CD4-positive, CD25-positive, alpha-beta regulatory T cell (primary cell): Measurements from ENCODE around the gene CPZ. TPM values are rescaled to one million over a fixed set of nuclear protein-coding genes. Genes with fewer than 3 reads are reported as not detected.

Experiments
- ATAC-seq, 2 donors: fragments of 150-1000 bp; cut with Tn5 transposase; one replicate each; pipeline ENCODE4 v1.10.0; 2021; ENCODE audit warnings: low read depth in 2 of 2, moderate number of reproducible peaks in 2 of 2, moderate library complexity in 1 of 2
- DNase-seq, 3 donors: peaks; one replicate each; pipeline versions ENCODE4 v3.0.0 to v3.0.0-alpha.2; 2012 to 2022; ENCODE audit warnings: mixed read lengths in 1 of 3
- H3K27ac ChIP-seq: one replicate; pipeline ENCODE4 v1.7.0; 2013; ENCODE audit warnings: mild to moderate bottlenecking, low read length; ENCODE audit not compliant: insufficient read depth, poor library complexity, severe bottlenecking
- H3K27me3 ChIP-seq: one replicate; pipeline ENCODE4 v1.7.0; 2013; ENCODE audit warnings: low read length; ENCODE audit not compliant: control insufficient read depth, insufficient read depth
- H3K36me3 ChIP-seq: one replicate; pipeline ENCODE4 v1.7.0; 2013; ENCODE audit warnings: mild to moderate bottlenecking, low read length, moderate library complexity; ENCODE audit not compliant: control insufficient read depth, insufficient read depth
- H3K4me1 ChIP-seq: 2 replicates; pipeline ENCODE4 v1.7.0; 2013; ENCODE audit warnings: mild to moderate bottlenecking, low read length; ENCODE audit not compliant: insufficient read depth, control insufficient read depth, poor library complexity, severe bottlenecking
- H3K4me3 ChIP-seq: one replicate; pipeline ENCODE4 v1.7.0; 2013; ENCODE audit warnings: low read depth, mild to moderate bottlenecking, low read length, moderate library complexity
- H3K9me3 ChIP-seq, 2 experiments: 1 replicate in 1 of 2; 2 replicates in 1 of 2; pipeline ENCODE4 v1.7.0; 2013; ENCODE audit warnings: low read length in 2 of 2, mild to moderate bottlenecking in 1 of 2, moderate library complexity in 1 of 2; ENCODE audit not compliant: control insufficient read depth in 2 of 2
- H3K27ac Mint-ChIP-seq, 3 donors: one replicate each; pipeline ENCODE4 v1.8.0; 2020 to 2022; ENCODE audit warnings: mild to moderate bottlenecking in 3 of 3, mixed read lengths in 3 of 3, moderate library complexity in 2 of 3
- H3K27me3 Mint-ChIP-seq: one replicate; pipeline ENCODE4 v1.8.0; 2022; ENCODE audit warnings: mild to moderate bottlenecking, mixed read lengths
- H3K36me3 Mint-ChIP-seq: one replicate; pipeline ENCODE4 v1.8.0; 2020; ENCODE audit warnings: mixed read lengths
- H3K4me1 Mint-ChIP-seq, 4 donors: one replicate each; pipeline ENCODE4 v1.8.0; 2020 to 2022; ENCODE audit warnings: mixed read lengths in 4 of 4, mild to moderate bottlenecking in 1 of 4
- H3K4me3 Mint-ChIP-seq, 4 donors: one replicate each; pipeline ENCODE4 v1.8.0; 2020 to 2022; ENCODE audit warnings: mild to moderate bottlenecking in 4 of 4, mixed read lengths in 4 of 4, moderate library complexity in 3 of 4
- H3K9me3 Mint-ChIP-seq, 7 donors: one replicate each; pipeline ENCODE4 v1.8.0; 2020 to 2022; ENCODE audit warnings: mixed read lengths in 7 of 7, mild to moderate bottlenecking in 3 of 7, moderate library complexity in 2 of 7
- polyA plus RNA-seq, 4 donors: library from polyadenylated mRNA; unstranded; fragments of 300-500 nt; fragmentation: Illumina TruSeq; gene quantifications; one replicate each; pipeline ENCODE4 v1.2.3, GENCODE V29; 2021
- total RNA-seq: library from RNA; stranded (reverse); gene quantifications from one replicate; pipeline ENCODE4 v1.2.3, GENCODE V29; 2022

The CPZ gene
- total and polyA plus RNA-seq, 5 donors from 2014 or later: not detected

- Mint-ChIP-seq H3K4me1 (no peaks in the 10 kb centered on the region), H3K9me3 (no peaks in the 10 kb centered on the region), H3K36me3 (no peaks in the 10 kb centered on the region), H3K27ac (no peak overlapping the region), H3K27me3 (no peaks in the 10 kb centered on the region), H3K4me3 (no peak overlapping the region)
- Histone ChIP-seq H3K27ac (no peak overlapping the region), H3K4me1 (no peaks in the 10 kb centered on the region), H3K27me3 (no peaks in the 10 kb centered on the region), H3K36me3 (no peaks in the 10 kb centered on the region), H3K4me3 (no peak overlapping the region), H3K9me3 (no peaks in the 10 kb centered on the region)
- ATAC-seq (no peak), DNase-seq (no peak)
Observed at GRCh38 chr4:8601556-8601955, 9.0 kb downstream of the CPZ start.

- H3K9me3 Mint-ChIP-seq: no peaks in the 10 kb centered on the region
- H3K27me3 ChIP-seq: no peaks in the 10 kb centered on the region
- no peaks in the 10 kb centered on the region for H3K27me3 Mint-ChIP-seq
- no peaks in the 10 kb centered on the region for H3K36me3 Mint-ChIP-seq
- H3K4me3 ChIP-seq: no peak overlapping the region
- DNase-seq (no peak), ATAC-seq (no peak)
- no peak overlapping the region for H3K27ac Mint-ChIP-seq
- no peaks in the 10 kb centered on the region for H3K4me1 ChIP-seq
- H3K4me1 Mint-ChIP-seq: no peaks in the 10 kb centered on the region
- H3K36me3 ChIP-seq: no peaks in the 10 kb centered on the region
- H3K9me3 ChIP-seq: no peaks in the 10 kb centered on the region
- no peak overlapping the region for H3K4me3 Mint-ChIP-seq
- no peak overlapping the region for H3K27ac ChIP-seq
Observed at GRCh38 chr4:8602686-8603430, 10.3 kb downstream of the CPZ start.

GRCh38 chr4:8603931-8604330 is 11.4 kb downstream of the CPZ start:
- H3K27me3 Mint-ChIP-seq: no peaks in the 10 kb centered on the region
- H3K27ac ChIP-seq: no peak overlapping the region

GRCh38 chr4:8605289-8605688 is 12.7 kb downstream of the CPZ start:
- no peak overlapping the region for H3K4me3 Mint-ChIP-seq
- H3K27ac Mint-ChIP-seq: no peak overlapping the region
- no peaks in the 10 kb centered on the region for H3K36me3 Mint-ChIP-seq
- ATAC-seq (no peak), DNase-seq (no peak)
- H3K4me1 Mint-ChIP-seq: no peaks in the 10 kb centered on the region
- Histone ChIP-seq H3K4me3 (no peak overlapping the region), H3K9me3 (no peaks in the 10 kb centered on the region), H3K27ac (no peak overlapping the region), H3K36me3 (no peaks in the 10 kb centered on the region), H3K27me3 (no peaks in the 10 kb centered on the region), H3K4me1 (no peaks in the 10 kb centered on the region)
- peaks cover 2% of the 10 kb centered on the region for H3K27me3 Mint-ChIP-seq
- no peaks in the 10 kb centered on the region for H3K9me3 Mint-ChIP-seq

More at GRCh38 chr4:8603931-8604330, 11.4 kb downstream of the CPZ start:
- DNase-seq (no peak), ATAC-seq (no peak)
- H3K4me3 ChIP-seq: no peak overlapping the region
- H3K4me1 ChIP-seq: no peaks in the 10 kb centered on the region
- no peaks in the 10 kb centered on the region for H3K9me3 Mint-ChIP-seq
- H3K4me1 Mint-ChIP-seq: no peaks in the 10 kb centered on the region
- H3K36me3 Mint-ChIP-seq: no peaks in the 10 kb centered on the region
- no peaks in the 10 kb centered on the region for H3K9me3 ChIP-seq
- H3K36me3 ChIP-seq: no peaks in the 10 kb centered on the region
- no peak overlapping the region for H3K4me3 Mint-ChIP-seq
- H3K27ac Mint-ChIP-seq: no peak overlapping the region
- H3K27me3 ChIP-seq: no peaks in the 10 kb centered on the region

- H3K4me1 ChIP-seq: no peaks in the 10 kb centered on the region
- no peaks in the 10 kb centered on the region for H3K36me3 Mint-ChIP-seq
- DNase-seq: no peak
- no peak overlapping the region for H3K27ac ChIP-seq
- H3K9me3 ChIP-seq: no peaks in the 10 kb centered on the region
- no peak overlapping the region for H3K4me3 ChIP-seq
- ATAC-seq: no peak
- no peaks in the 10 kb centered on the region for H3K9me3 Mint-ChIP-seq
- no peaks in the 10 kb centered on the region for H3K36me3 ChIP-seq
- no peaks in the 10 kb centered on the region for H3K4me1 Mint-ChIP-seq
- H3K27me3 Mint-ChIP-seq: peaks cover 4% of the 10 kb centered on the region
- H3K27ac Mint-ChIP-seq: no peak overlapping the region
- H3K27me3 ChIP-seq: no peaks in the 10 kb centered on the region
- no peak overlapping the region for H3K4me3 Mint-ChIP-seq
Observed at GRCh38 chr4:8606476-8606875, 13.9 kb downstream of the CPZ start.

- ATAC-seq (no peak), DNase-seq (no peak)
- Mint-ChIP-seq H3K4me3 (no peak overlapping the region), H3K9me3 (no peaks in the 10 kb centered on the region), H3K27ac (no peak overlapping the region), H3K36me3 (no peaks in the 10 kb centered on the region), H3K4me1 (no peaks in the 10 kb centered on the region), H3K27me3 (peaks cover 4% of the 10 kb centered on the region)
- H3K36me3 ChIP-seq: no peaks in the 10 kb centered on the region
- no peak overlapping the region for H3K4me3 ChIP-seq
- H3K27me3 ChIP-seq: no peaks in the 10 kb centered on the region
- H3K9me3 ChIP-seq: no peaks in the 10 kb centered on the region
- no peaks in the 10 kb centered on the region for H3K4me1 ChIP-seq
- no peak overlapping the region for H3K27ac ChIP-seq
Observed at GRCh38 chr4:8606966-8607365, 14.4 kb downstream of the CPZ start.

- H3K27me3 Mint-ChIP-seq: peaks cover 4% of the 10 kb centered on the region
- H3K36me3 ChIP-seq: no peaks in the 10 kb centered on the region
- no peak overlapping the region for H3K27ac ChIP-seq
- no peaks in the 10 kb centered on the region for H3K9me3 ChIP-seq
- no peaks in the 10 kb centered on the region for H3K4me1 Mint-ChIP-seq
- H3K4me1 ChIP-seq: no peaks in the 10 kb centered on the region
- peak in 1 of 3 donors; percentile 8 for DNase-seq
- no peak overlapping the region for H3K27ac Mint-ChIP-seq
- no peak for ATAC-seq
- H3K9me3 Mint-ChIP-seq: no peaks in the 10 kb centered on the region
- H3K27me3 ChIP-seq: no peaks in the 10 kb centered on the region
- H3K4me3 Mint-ChIP-seq: no peak overlapping the region
- no peaks in the 10 kb centered on the region for H3K36me3 Mint-ChIP-seq
- H3K4me3 ChIP-seq: no peak overlapping the region
Observed at GRCh38 chr4:8607603-8608481, 15.3 kb downstream of the CPZ start.
